A549 treated with RU486 at 1 μM for 4 hours (cell line): ENCODE results near the gene CHAT. TPM values are rescaled to one million over a fixed set of nuclear protein-coding genes. Genes with fewer than 3 reads are reported as not detected.

Experiments
- total RNA-seq: library from RNA; stranded (reverse); fragments of 200-300 nt; extraction: Qiagen RNA extraction; gene quantifications from 5 replicates; pipeline ENCODE4 v1.2.3, GENCODE V29; 2022; ENCODE audit warnings: low read depth

The CHAT gene
- total RNA-seq = not detected in 5 replicates

DNA sequence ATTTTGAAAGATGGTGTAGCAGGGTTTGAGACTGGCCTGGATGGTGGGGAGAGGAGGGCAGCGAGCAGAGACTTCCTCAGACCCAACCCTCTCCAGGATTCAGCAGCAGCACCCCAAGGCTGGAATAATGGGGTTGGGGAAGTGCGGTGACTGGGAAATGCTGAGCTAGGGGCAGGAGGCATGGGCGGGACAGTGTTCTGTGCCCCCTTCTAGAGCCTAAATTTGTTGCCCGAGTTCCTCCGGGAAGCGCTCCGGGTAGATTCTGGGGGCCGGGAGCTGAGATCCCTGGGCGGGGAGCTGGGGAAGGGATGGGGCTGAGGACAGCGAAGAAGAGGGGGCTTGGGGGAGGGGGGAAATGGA, at the start of gene CHAT:
Gene CHAT, plus strand, starts transcription at position 156 of the 360 bp plus-strand sequence. Its CDS starts 153 bp downstream, at position 309.

DNA sequence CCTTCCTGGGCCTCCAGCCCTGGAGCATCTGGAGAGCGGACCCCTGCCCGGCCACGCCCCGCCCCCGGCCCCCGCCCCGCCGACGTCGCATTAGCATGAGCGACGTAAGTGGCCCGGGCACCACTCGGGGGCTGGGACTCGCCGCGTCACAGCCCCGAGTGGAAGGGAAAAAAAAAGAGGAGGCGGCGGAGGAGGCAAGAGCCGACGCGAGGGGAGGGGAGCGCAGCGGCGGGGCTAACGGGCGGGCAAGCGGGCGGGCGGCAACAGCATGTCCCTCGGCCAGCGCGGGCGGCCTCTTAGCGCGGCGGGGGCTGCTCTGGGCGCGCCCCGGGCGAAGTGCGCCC, 3.8 kb upstream of the CHAT start, which contains the start of gene SLC18A3:
Gene SLC18A3, plus strand, starts transcription at position 197 of the 344 bp plus-strand sequence. CDS start 431 bp downstream, outside the sequence.

DNA sequence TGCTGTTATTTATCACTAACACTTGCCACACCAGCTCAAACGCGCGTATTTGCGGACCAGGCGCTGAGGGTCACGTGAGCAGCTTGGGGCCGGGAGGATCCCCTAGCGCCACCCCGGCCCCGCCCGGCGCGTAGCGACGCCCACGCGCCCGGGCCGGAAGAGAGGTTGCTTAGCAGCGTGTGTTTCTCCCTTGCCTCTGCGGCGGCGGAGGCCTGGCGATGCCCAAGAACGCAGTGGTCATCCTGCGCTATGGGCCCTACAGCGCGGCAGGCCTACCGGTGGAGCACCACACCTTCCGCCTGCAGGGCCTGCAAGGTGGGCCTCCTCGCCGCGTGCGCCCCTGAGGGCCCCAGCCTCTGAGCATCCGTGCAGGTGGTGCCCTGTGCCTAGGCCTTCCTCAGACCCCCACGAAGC, 65.7 kb downstream of the CHAT start, which contains the start of gene C10orf53:
Gene C10orf53, plus strand, starts transcription at position 172 of the 414 bp plus-strand sequence. Its CDS starts 47 bp downstream, at position 219.

Other genes starting within 250 kb of the CHAT start
- 0.03 TPM in 1 of 5 replicates, not detected in the others for gene DRGX, start 217.9 kb upstream of the CHAT start, total RNA-seq
- gene ERCC6, start 74.9 kb upstream of the CHAT start, total RNA-seq = 5.2 to 6.4 TPM (median 5.5 TPM) in 5 replicates
- gene SLC18A3, start 3.7 kb upstream of the CHAT start, total RNA-seq = not detected in 5 replicates
- not detected in 5 replicates for gene C10orf53, start 65.6 kb downstream of the CHAT start, total RNA-seq
- gene OGDHL, start 148.3 kb downstream of the CHAT start, total RNA-seq = 0.07 to 0.24 TPM (median 0.15 TPM) in 5 replicates